Stimulated activated CD4-positive, alpha-beta T cell treated with anti-CD3 and anti-CD28 coated beads, TNF-alpha, amount 100 ng/mL, for 24 hours (primary cell): ENCODE results near the gene TNFRSF4.
"Not testable (repeated sequence)": the region's sequence is repeated elsewhere in the genome, so short reads cannot be mapped to it uniquely, and the experiment has no call there.

Source experiments
- DNase-seq, 3 experiments: peaks; one replicate each; pipeline ENCODE4 v3.0.0-alpha.2; 2020; ENCODE audit warnings: low read depth in 3 of 3

The TNFRSF4 gene

GRCh38 chr1:1213345-1214265 is at the start of gene TNFRSF4:
Gene TNFRSF4 (minus strand): TSS chr1:1214153. CDS start chr1:1214127, 26 bp downstream.
- peak in 1 of 3 experiments; percentile 68 for DNase-seq

GRCh38 chr1:1262758-1263157 is 48.8 kb upstream of the TNFRSF4 start:
- DNase-seq, result no peak

GRCh38 chr1:1262071-1262470 is 48.1 kb upstream of the TNFRSF4 start:
- no peak for DNase-seq

GRCh38 chr1:1260843-1261560 is 47.0 kb upstream of the TNFRSF4 start:
- DNase-seq, result no peak

GRCh38 chr1:1259951-1260600 is 46.1 kb upstream of the TNFRSF4 start:
- DNase-seq, result no peak

GRCh38 chr1:1259540-1259939 is 45.6 kb upstream of the TNFRSF4 start:
- DNase-seq, result no peak

GRCh38 chr1:1259119-1259488 is 45.2 kb upstream of the TNFRSF4 start:
- no peak for DNase-seq

GRCh38 chr1:1256956-1257871 is 43.3 kb upstream of the TNFRSF4 start:
- DNase-seq, result no peak

GRCh38 chr1:1255611-1256010 is 41.7 kb upstream of the TNFRSF4 start:
- no peak for DNase-seq

- DNase-seq, result no peak
These were observed 41.1 kb upstream of the TNFRSF4 start for GRCh38 chr1:1255078-1255477.

GRCh38 chr1:1254667-1254998 is 40.7 kb upstream of the TNFRSF4 start:
- no peak for DNase-seq

- no peak for DNase-seq
These were observed 40.2 kb upstream of the TNFRSF4 start for GRCh38 chr1:1253972-1254666.

GRCh38 chr1:1253314-1253713 is 39.4 kb upstream of the TNFRSF4 start:
- no peak for DNase-seq

- peak; percentile 22 to 60 (median 36) for DNase-seq
These were observed 36.9 kb upstream of the TNFRSF4 start for GRCh38 chr1:1250786-1251284.

- DNase-seq, result not testable (repeated sequence)
These were observed 34.3 kb upstream of the TNFRSF4 start for GRCh38 chr1:1248009-1248913.

- no peak for DNase-seq
These were observed 33.5 kb upstream of the TNFRSF4 start for GRCh38 chr1:1247341-1247913.

GRCh38 chr1:1246577-1247340 is 32.8 kb upstream of the TNFRSF4 start, which contains the start of gene C1QTNF12:
Gene C1QTNF12 (minus strand): TSS chr1:1246722. CDS start chr1:1246690, 32 bp downstream.
- DNase-seq, result no peak
